ENCODE measurements around the gene CACNG8. TPM values are rescaled to one million over a fixed set of nuclear protein-coding genes. Genes with fewer than 3 reads are reported as not detected.

CACNG8 gene
- not detected for total RNA-seq

GRCh38 chr19:53962887-53963431 lies at the start of gene CACNG8:
Gene CACNG8, plus strand, starts transcription at chr19:53962937.
- no peak for DNase-seq
- Histone ChIP-seq H3K36me3 (no peaks in the 10 kb centered on the region), H3K27ac (no peak within 1 kb of the TSS), H3K4me1 (no peaks in the 10 kb centered on the region), H3K27me3 (peaks cover 14% of the 10 kb centered on the region), H3K9me3 (no peaks in the 10 kb centered on the region), H3K4me3 (replicated peaks in 1 of 3) (no peak within 1 kb of the TSS)
- TF ChIP-seq POLR2A (IDR thresholded peaks at IDR 0.05) (no peak), CTCF (IDR thresholded peaks at IDR 0.05) (no peak)
- 0 to 10% methylated on average over 1 to 6 of the region's 55 CpGs for WGBS, 2 donors
- intact Hi-C loops (cut with DNase I): no loop called here

DNA sequence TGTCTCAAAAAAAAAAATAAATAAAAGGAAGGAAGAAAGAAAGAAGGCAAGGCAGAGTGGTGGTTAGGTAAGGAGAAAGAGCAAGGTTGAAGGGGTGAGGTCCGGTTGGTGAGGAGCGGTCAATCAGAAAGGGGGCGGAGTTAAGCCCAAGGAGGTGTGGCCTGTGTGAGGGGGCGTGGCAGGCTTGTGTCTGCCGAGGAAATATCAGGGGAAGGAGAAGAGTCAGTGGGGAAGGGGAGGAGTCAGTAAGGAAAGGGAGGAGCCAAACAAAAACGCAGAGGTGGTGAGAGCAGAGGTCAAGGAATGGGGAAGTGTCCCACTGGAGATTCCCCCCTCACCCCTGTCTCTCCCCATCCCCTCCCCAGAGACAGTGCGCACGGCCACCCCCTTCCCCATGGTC lies 47.7 kb upstream of the CACNG8 start:
- Histone ChIP-seq H3K36me3 (no peaks in the 10 kb centered on the region), H3K4me3 (replicated peaks in 1 of 3) (no peak overlapping the region), H3K27ac (no peak overlapping the region), H3K27me3 (peaks cover under 1% of the 10 kb centered on the region), H3K4me1 (no peaks in the 10 kb centered on the region), H3K9me3 (no peaks in the 10 kb centered on the region)
- 61% methylated on average over 8 of the region's 8 CpGs for WGBS, 2 donors
- TF ChIP-seq CTCF (IDR thresholded peaks at IDR 0.05) (no peak), POLR2A (IDR thresholded peaks at IDR 0.05) (no peak)
- no peak for DNase-seq
- intact Hi-C loops (cut with DNase I): no loop called here

DNA sequence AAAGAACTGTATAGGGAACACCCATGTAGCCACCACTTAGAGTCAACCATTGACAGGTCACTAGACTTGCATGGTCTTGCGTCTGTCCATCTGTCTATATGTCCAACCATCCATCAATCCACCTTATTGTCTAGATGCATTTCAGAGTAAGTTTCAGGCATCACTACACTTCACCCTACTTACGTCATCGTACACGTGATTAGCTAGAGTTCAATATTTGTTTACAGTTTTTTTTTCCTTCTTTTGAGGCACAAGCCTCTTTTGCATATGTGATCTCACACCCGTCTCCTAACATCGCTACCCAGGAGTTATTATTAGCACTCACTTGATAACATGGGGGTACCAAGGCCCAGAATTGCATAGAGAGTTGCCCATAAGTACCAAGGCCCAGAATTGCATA lies 46.7 kb upstream of the CACNG8 start:
- WGBS, 2 donors: 77 to 80% methylated on average over 6 of the region's 6 CpGs
- H3K36me3 ChIP-seq: no peaks in the 10 kb centered on the region
- H3K4me3 ChIP-seq (replicated peaks in 1 of 3): no peak overlapping the region
- H3K9me3 ChIP-seq: no peaks in the 10 kb centered on the region
- no peak for TF ChIP-seq POLR2A (IDR thresholded peaks at IDR 0.05)
- no peak for TF ChIP-seq CTCF (IDR thresholded peaks at IDR 0.05)
- no peaks in the 10 kb centered on the region for H3K27me3 ChIP-seq
- no peak for DNase-seq
- H3K4me1 ChIP-seq: no peaks in the 10 kb centered on the region
- intact Hi-C loops (cut with DNase I): no loop called here
- H3K27ac ChIP-seq: no peak overlapping the region

DNA sequence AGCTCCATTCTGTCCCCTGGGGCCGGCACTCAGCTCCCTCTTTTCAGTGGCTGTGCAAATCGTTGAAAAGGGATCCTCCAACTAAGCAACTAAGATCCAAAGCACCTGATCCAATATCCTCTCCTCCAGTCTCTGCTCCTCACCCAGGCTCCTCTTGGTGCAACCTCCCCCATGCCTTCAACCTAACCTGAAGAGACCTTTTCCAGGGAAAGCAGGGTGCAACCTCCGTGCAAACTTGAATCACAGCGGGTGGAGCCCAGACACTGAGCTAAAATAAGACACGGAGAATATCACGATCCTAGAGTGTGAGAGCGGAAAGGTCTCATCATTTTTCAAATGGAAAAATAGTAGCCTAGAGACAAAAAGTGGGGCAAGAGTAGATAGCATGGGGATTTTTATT lies 45.4 kb upstream of the CACNG8 start:
- no peak for TF ChIP-seq CTCF (IDR thresholded peaks at IDR 0.05)
- no peak for TF ChIP-seq POLR2A (IDR thresholded peaks at IDR 0.05)
- H3K4me1 ChIP-seq: no peaks in the 10 kb centered on the region
- no peaks in the 10 kb centered on the region for H3K36me3 ChIP-seq
- intact Hi-C loops (cut with DNase I): no loop called here
- DNase-seq: no peak
- H3K9me3 ChIP-seq: no peaks in the 10 kb centered on the region
- 80 to 84% methylated on average over 7 of the region's 7 CpGs for WGBS, 2 donors
- H3K4me3 ChIP-seq (replicated peaks in 1 of 3): no peak overlapping the region
- H3K27me3 ChIP-seq: no peaks in the 10 kb centered on the region
- no peak overlapping the region for H3K27ac ChIP-seq

DNA sequence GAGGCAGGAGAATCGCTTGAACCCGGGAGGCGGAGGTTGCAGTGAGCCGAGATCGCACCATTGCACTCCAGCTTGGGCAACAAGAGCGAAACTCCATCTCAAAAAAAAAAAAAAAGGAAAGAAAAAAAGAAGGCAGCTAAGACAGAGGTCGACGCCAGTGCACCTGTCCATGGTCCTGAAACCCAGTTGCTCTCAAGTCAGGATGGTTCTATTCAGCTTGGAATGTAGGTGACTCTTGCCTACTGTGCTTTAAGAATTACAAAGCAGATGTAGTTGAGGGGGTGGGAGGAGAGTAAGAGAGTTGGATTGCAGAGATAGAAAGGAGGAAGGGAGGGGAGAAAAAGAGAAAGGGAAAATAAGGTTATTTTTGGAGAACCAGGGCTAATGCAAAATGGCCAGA lies 35.0 kb upstream of the CACNG8 start:
- WGBS, 2 donors: 29 to 43% methylated on average over 8 of the region's 8 CpGs
- H3K36me3 ChIP-seq: no peaks in the 10 kb centered on the region
- intact Hi-C loops (cut with DNase I): no loop called here
- no peaks in the 10 kb centered on the region for H3K4me1 ChIP-seq
- H3K4me3 ChIP-seq (replicated peaks in 1 of 3): no peak overlapping the region
- TF ChIP-seq POLR2A (IDR thresholded peaks at IDR 0.05): no peak
- no peak for TF ChIP-seq CTCF (IDR thresholded peaks at IDR 0.05)
- H3K27ac ChIP-seq: no peak overlapping the region
- peak; percentile 22 to 34 for DNase-seq
- no peaks in the 10 kb centered on the region for H3K27me3 ChIP-seq
- H3K9me3 ChIP-seq: no peaks in the 10 kb centered on the region

Measured in thyroid gland (tissue), 4 donors.